NCI-H748 (cell line): ENCODE results near the gene PHACTR3.

Experiments
- DNase-seq: peaks from one replicate; lab custom pipeline; 2025; ENCODE audit not compliant: unreplicated experiment; lab: John Stamatoyannopoulos, UW

The PHACTR3 gene

DNA sequence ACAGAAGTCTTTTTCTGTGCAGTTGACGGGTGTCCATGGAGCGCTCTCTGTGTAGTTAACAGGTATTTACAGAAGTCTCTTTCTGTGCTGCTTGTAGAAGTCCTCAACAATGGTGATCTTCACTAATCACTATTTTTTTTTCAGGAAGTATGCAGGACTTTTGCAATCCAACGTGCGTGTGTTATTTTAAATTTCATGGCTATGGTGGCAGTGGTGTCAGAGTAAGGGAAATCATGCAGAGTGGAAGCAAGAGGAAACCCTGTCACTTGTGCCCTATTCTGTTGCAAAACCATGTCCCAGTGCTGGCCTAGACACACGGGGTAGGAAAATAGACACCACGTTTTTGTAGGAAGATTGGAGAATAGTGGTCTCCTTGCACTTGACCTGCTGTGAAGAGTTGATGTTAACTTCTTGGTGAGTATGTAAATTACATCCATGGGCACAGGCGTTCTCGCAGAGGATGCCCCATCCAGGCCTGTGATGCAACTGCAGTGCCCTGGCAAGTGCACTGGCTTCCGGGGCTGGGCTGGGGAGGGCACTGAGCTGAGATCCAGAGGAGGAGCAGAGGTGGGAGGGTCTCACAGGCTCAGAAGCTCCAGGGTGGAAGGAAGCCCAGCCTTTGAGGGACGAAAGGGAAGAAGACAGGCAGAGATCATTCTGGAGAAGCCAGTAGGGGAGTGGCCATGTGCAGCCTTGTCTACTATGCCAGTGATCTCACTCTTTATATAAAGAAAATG lies 182.6 kb downstream of the PHACTR3 start:
- DNase-seq: no peak

DNA sequence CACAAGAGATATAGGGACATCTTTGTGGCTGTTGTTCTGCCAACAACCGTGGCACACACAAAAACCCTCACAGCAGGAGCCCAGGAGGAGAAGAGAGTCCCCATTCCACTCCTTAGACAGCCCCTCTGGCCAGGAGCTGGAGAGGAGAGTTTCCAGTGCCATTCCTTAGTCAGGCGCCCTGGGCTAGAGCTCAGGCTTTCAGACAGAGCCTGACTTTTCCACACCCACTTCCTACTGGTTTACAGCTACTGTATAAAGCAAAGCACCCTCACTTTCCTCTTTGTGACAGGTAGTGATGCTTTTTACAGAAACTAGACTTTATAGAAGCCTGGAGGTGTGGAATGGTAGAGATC lies 183.2 kb downstream of the PHACTR3 start:
- no peak for DNase-seq

DNA sequence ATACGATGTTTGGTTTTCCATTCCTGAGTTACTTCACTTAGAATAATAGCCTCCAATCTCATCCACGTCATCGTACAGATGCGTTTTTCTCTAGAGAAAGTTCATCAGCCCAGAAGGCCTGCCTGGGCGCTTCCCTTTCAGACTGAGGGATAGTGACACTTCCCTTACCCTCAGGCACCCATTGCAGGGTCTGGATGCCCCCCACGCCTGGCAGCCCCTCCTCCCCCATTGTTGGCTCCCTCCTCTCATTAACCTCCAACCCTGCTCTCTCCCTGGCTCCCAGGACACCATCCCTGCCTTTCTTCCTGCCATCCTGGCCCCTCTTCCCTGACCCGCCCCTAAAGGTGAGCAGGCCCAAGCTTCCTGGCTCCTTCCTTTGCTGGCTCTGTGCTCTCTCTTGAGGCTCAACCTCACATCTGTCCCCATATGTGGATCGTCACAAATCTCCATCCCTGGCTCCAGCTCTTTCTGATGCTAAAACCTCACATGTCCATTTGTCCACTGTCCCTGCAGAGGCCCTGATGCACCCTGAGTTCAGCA lies 183.9 kb downstream of the PHACTR3 start:
- no peak for DNase-seq

DNA sequence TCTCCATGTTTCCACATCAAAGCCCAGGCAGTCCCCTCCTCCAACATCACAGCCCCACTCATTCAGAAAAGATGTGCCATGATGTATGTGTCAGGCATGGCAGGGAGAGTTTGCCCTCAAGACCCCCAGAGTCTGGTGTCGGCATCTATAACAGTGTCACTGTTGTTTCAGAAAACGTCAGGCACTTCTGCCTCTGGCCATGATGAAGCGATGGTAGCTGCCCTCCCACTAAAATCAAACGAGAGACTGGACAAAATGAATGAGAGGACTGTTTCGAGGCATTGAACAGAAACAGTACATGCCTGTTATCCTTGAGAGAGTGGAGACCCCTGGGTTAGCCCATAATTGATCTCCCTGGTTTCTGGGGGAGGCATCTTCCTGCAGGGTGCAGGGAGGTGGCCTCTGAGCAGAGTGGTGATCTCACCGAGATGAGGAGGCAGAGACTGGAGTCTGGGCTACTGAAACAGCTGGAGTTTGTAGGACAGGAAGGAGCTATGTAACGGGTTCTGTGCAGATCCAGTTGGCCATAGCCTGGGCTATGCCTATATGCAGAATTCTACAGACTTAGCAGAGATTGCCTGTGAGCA lies 184.6 kb downstream of the PHACTR3 start:
- no peak for DNase-seq

DNA sequence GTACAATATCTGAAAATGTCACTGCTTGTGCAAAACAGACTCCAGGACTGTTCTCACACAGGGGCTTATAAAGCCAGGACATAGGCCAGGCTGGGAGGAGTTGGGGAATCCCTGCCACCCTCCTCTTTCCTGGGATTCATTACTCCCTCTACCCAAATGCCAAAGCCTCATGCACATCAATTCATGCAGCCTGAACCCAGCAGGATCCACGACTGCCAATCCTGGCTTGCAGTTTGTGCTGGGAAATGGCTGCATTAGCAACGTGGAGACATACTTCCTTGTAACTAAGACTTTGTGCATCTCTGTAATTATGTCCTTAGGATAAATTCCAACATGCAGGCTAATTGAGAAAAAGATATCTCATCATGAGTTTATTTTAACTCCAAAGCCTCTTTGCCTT lies 185.3 kb downstream of the PHACTR3 start:
- DNase-seq: no peak

DNA sequence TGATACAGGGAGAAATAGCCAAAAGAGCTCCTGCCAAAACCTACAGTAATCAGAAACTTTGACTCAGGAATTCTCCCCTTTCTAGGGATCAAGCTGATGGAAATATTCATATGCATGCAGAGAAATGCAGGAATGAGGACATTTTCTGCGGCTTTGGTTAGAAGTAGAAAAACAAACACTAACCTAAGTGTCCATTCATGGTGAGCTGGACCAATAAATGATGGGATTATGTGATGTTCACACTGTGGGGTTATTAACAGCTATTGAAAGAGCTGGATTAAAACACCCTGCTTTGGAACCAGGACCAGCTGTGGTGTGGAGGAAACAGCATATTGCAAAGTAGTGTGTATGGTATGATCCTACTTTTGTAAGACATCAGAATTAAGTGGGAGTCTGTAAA lies 186.0 kb downstream of the PHACTR3 start:
- no peak for DNase-seq

DNA sequence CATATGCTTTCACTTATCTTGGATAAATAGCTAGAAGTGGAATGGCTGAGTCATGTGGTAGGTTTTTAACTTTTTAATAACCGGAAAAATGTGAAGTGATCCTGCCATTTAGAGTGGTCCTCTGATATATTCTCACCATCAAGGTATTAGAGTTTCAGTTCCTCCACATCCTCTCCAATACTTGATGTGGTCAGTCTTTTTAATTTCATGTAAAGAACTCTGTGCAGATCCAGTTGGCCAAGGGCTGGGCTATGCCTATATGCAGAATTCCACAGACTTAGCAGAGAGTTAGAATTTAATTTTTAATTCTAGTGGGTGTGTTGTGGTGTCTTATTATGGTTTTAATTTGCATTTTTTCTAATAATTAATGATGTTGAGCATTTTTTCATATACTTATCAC lies 188.0 kb downstream of the PHACTR3 start:
- DNase-seq: no peak

DNA sequence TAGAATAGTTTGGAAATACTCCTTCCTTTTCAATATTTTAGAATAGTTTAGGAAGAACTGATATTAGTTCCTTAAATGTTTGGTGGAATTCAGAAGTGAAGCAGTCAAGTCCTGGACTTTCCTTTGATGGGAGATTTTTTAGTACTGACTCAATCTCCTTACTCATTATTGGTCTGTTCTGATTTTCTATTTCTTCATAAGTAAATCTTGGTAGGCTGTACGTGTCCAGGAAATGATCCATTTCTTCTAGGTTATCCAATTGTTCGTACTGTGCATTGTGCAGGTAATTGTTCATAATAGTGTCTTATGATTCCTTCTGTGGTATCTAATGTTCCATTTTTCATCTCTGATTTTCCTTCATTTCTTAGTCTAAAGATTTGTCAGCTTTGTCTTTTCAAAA lies 190.2 kb downstream of the PHACTR3 start:
- no peak for DNase-seq

DNA sequence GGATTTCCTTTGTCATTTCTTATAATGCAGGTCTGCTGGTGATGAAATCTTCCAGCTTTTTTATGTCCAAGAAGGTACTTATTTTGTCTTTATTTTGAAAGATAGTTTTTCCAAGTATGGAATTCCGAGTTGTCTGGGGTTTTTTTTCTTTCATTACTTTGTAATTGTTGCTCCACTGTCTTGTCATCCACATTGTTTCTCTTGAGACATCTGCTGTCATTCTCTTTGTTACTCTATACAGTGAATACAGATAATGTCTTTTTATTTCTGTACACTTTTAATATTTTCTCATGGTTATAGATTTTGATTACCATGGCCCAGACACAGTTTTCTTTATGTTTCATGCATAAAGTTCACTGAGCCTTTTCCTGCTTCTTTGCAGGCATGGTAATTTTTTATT lies 196.0 kb downstream of the PHACTR3 start:
- DNase-seq: no peak

DNA sequence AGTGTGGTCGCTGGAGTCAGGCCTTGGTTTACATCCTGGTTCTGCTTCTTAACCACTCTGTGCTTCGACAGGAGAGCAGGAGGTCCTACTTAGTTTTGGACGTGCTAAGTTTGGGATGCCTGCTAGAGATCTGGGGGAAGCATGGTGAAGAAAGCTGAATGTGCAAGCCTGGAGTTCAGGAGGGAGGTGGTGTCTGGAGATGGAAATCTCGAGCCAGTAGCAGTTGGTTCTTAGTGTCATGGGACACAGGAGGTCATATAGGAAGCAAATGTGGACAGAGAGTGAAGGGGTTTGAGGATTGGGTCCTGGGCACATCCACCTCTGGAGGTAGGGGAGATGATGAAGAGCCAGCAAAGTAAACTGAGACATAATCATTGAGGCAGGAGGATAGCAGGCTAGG lies 197.7 kb downstream of the PHACTR3 start:
- no peak for DNase-seq

DNA sequence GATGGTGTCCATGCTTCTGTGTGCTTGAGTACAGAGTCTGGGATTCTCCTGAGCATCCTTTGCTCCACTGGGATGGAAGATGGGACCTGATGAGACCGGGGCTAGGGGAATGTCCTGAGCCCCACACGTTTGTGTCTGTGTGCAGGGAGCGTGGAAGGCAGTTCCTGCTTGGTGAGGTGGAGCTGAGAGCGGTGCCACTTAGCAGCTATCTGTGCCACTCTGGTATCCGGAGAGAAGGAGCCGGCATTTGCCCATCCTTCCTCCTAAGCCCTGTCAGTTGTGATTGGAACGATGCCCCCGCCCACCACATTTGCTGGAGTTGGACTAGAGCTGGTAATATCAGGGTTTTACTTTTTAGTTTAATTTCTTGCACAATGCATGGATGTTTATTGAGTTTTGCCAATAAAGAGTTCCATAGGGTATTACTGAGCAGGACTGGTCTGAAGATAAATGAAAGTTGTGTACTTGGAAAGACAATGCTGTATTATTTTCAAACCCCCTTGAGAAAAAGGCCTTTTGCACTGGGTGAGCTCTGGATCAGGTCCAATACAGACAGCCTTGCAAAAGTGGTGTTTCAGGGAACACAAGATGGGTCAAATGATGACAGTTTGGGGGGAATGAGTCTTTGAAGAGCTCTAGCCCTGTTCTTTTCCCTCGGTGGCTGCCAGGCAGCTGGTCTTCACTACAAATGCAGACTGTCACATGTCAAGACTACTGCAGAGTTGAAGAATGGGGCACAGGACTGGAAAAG lies 198.3 kb downstream of the PHACTR3 start:
- DNase-seq: no peak

DNA sequence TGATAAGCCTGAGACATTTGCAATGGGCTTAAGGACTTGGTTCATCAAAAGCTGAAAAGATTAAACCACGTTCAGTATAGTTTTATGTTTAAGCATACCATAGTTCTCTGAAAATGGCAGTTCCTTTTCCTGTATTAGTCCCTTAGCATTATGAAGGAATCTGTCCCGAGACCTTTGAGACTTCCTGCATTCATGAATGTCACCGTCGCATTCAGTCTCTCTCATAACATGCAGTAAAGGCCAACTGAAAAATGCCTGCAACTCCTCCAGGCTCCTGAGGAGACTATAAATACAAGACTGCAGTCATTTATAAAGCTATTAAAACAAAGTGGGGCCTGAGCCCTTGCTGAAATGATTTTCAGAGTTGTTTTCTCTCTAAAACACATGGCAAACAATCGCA lies 200.0 kb downstream of the PHACTR3 start:
- no peak for DNase-seq

DNA sequence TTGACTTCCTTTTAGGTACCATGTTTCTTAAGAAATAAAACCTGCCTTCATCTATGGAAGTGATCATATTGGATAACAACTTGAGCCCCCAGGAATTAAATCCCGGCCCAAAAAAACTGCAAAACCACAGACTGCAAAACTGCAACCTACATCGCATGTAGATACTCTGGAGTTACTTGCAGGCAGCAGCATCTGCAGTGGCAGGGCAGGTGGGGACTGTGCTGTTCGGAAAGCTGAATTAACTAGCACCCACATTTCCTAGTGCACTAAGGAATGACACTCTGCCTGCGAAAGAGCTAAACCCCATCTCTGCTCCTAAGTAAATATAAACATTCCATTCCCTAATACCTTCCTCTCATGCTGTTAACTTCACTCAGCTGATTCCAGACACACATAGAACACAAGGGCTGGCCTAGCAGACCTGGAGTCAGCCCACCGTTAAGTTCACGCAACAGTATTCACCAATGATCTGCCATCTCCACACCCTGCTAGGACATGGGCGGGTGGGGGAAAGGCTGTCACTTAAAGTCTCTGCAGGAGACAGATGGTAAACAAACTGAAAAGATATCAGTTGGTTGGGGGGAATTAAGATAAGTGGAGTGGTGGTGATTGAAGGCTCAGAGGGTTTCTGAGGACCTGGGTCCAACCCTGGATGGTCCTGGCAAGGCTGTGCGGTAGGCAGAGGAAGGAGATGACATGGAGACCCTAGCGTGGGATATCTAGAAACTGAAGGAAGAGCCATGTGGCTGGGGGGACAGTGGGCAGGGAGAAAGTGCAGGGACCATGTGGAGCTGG lies 200.7 kb downstream of the PHACTR3 start:
- DNase-seq: no peak

DNA sequence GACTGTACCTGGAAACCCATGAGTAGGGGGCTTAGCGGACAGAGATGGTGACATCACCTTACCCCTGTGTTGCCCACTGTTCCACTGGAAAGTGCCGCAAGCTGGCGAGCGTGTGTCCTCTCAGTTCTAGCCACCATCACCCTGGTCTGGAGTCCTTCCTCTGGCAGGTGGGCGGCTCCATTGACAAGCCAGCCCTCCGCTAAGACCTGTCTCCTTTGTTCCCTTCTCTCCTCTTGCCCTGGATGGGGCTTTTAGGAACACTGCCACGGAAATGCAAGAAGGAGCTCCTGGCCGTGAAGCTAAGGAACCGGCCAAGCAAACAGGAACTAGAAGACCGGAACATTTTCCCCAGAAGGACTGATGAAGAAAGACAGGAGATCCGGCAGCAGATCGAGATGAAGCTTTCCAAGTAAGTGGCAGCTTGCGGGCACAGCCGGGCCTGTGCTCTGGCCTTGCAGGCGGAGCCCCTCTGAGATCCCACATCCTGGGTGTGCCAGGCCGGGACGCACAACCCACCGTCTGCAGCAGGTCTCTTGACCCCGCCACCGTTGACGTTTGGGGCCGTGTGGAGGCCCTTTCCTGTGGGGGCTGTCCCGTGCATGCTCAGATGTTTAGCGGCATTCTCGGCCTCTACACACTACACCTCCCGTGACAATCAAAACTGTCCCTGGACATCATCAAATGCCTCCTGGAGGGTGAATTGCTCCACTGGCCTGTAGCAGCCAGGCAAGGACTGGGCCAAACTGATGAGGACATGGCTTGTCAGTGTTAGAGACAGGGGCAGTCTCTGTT lies 201.6 kb downstream of the PHACTR3 start:
- DNase-seq: no peak

DNA sequence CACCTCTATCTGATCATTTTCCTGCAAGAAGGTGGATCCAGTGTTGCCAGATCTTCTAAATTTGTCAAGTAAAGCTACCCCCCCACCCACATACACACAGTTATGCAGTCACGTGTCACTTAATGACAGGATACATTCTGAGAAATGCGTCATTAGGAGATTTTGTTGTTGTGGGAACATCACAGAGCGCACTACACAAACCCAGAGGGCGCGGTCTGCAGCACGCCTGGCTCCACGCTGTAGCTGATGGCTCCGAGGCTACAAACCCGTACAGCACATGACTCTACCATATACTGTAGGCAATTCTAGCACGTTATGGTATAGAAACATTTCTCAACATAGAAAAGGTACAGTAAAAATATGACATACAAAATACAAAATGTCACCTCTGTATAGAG lies 202.2 kb downstream of the PHACTR3 start:
- DNase-seq: no peak

DNA sequence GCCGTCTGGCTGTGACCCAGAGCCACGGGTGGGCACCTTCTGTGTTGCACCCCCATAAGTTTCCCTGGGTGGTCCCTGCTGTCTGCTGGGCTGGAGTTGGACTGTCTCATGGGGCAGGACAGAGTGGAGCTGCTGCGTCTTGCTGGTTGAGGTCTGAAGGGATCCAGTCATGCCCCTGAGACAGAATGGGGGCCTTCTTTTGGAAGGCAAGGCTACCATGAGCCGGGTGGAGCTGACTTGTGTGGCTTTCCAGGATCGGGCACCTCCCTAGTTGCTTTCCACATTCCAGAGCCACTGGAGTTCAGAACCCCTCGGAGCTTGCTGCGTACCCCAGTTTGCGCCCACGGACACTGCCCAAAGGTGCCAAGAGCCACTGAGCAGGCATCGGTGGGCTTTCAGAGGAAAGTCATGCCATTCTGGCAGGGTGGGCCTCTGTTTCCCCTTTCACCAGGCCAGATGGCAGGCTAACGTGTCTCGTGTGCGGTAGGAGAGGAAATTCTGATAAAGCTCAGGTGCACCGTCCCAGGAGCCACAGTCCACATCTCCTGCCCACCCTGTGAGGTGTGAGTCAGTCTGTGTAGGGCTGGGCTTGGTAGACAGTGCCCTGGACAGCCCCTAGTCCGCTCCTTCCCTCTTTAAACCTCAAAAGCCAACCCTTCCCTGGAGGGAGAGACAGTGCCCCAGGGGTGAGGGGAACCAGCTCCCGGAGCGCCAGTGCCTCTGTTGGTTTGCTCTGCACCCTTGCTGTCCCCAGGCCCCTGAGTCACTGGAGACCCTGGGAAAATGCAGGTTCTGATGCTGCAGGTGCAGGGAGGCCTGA lies 203.8 kb downstream of the PHACTR3 start:
- DNase-seq: no peak

DNA sequence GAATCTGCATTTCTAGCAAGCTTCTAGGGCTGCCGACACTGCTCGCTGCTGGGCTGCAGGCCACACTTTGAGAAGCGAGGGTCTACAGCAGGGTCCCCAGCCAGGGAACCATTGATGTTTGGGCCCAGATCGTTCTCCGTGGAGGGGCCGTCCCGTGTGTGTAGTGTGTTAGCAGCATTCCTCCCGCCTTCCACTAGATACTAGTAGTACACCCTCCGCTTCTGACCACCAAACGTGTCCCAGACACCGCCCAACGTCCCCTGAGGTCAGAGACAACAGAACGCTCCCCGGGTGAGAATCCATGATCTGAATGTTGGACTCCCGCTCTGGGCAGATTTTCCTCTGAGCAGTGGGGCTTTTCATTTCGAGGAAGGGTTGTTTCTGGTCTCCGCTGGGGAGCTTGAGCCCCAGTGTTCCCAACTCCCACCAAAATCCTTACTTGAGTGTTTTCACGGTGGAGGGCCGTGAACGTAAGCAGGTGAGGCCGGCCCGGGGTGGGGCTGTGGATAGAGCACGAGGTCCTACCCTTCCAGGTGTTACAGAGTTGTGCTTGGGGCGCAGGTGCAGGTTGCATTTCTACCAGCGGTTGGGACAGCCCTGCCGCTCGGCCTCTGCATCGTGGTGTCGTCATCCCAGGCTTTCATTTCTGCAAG lies 204.5 kb downstream of the PHACTR3 start:
- no peak for DNase-seq

DNA sequence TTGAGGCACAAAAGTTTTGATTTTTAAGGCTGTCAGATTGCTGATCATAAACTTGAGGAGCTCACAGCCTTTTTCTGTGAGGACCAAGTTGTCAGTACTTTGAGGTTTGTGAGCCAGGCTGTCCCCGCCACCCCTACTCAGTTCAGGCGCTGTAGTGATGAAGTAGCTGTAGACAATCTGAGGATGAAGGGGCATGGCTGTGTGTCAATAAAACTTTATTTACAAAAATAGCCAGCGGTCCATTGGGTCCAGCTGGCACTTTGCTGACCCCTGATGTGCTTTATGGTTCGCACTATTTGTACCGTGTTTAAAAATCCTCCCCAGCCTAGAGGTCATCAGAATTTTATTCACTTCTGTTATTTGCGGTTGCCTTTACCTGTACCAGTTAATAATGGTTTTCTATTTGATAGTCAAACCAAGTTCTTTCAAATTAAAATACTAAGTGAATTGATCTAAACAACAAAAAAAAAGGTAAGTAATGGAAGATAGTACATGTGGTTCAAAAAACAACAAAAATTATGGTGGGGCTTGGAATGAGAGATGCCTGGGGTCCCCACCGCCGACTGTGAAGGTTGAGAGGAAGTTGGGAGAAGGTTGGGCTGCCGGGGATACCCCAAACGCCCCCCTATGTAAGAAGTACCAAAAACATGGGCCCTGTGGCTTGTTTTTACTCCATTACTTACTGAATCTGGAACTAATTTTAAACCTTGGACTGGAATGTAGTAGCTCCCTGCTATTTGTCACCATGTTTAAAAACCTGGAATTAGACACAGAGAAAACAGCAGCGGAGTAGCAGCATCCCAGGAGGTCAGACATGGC lies 205.5 kb downstream of the PHACTR3 start:
- no peak for DNase-seq
